Endothelial cell (in vitro differentiated cells): ENCODE measurements around the gene SNRNP200. TPM values are rescaled to one million over a fixed set of nuclear protein-coding genes. Genes with fewer than 3 reads are reported as not detected.

Experiments
- DNase-seq: peaks from one replicate; pipeline ENCODE4 v3.0.0; 2021; ENCODE audit warnings: low spot score
- H3K27ac Mint-ChIP-seq: one replicate; pipeline ENCODE4 v1.8.0; 2021; ENCODE audit warnings: mixed read lengths, inconsistent platforms; ENCODE audit not compliant: unreplicated experiment
- H3K27me3 Mint-ChIP-seq: one replicate; pipeline ENCODE4 v1.8.0; 2021; ENCODE audit warnings: mild to moderate bottlenecking, moderate library complexity, mixed read lengths, inconsistent platforms; ENCODE audit not compliant: unreplicated experiment
- H3K36me3 Mint-ChIP-seq: one replicate; pipeline ENCODE4 v1.8.0; 2021; ENCODE audit warnings: mild to moderate bottlenecking, low read depth, mixed read lengths, inconsistent platforms; ENCODE audit not compliant: unreplicated experiment
- H3K4me1 Mint-ChIP-seq: one replicate; pipeline ENCODE4 v1.8.0; 2021; ENCODE audit warnings: mild to moderate bottlenecking, mixed read lengths, inconsistent platforms; ENCODE audit not compliant: unreplicated experiment
- H3K4me3 Mint-ChIP-seq: one replicate; pipeline ENCODE4 v1.8.0; 2021; ENCODE audit warnings: mild to moderate bottlenecking, mixed read lengths, inconsistent platforms; ENCODE audit not compliant: unreplicated experiment
- H3K9me3 Mint-ChIP-seq: one replicate; pipeline ENCODE4 v1.8.0; 2021; ENCODE audit warnings: mixed read lengths, inconsistent platforms; ENCODE audit not compliant: unreplicated experiment
- CTCF ChIP-seq: fragments of 200-600 bp; sonication (generic); IDR thresholded peaks from one replicate; pipeline ENCODE4 v1.5.0; 2021; ENCODE audit warnings: antibody characterized with exemption; ENCODE audit not compliant: unreplicated experiment
- total RNA-seq: library from RNA; stranded (reverse); fragmentation: NEBNext Ultra II Directional; extraction: Animal tissue kit (Norgen Biotek cat#: 25700); gene quantifications from one replicate; pipeline ENCODE4 v1.2.1, GENCODE V29; 2021; ENCODE audit not compliant: unreplicated experiment

The SNRNP200 gene
- total RNA-seq, 1 donor from 2014 or later = 168 TPM

GRCh38 chr2:96241227-96241626 is 64.1 kb downstream of the SNRNP200 start:
- Mint-ChIP-seq H3K27ac (no peak overlapping the region), H3K36me3 (peaks cover 14% of the 10 kb centered on the region), H3K4me1 (peaks cover 8% of the 10 kb centered on the region), H3K9me3 (no peaks in the 10 kb centered on the region), H3K4me3 (no peak overlapping the region), H3K27me3 (peaks cover 5% of the 10 kb centered on the region)
- TF ChIP-seq CTCF = no peak
- DNase-seq = no peak

GRCh38 chr2:96240341-96241038 is 64.9 kb downstream of the SNRNP200 start:
- Mint-ChIP-seq H3K4me3 (peak overlapping the region; percentile 29), H3K9me3 (no peaks in the 10 kb centered on the region), H3K27ac (no peak overlapping the region), H3K36me3 (peaks cover 6% of the 10 kb centered on the region), H3K4me1 (peaks cover 1% of the 10 kb centered on the region), H3K27me3 (peaks cover 3% of the 10 kb centered on the region)
- no peak for TF ChIP-seq CTCF
- DNase-seq = no peak

DNA sequence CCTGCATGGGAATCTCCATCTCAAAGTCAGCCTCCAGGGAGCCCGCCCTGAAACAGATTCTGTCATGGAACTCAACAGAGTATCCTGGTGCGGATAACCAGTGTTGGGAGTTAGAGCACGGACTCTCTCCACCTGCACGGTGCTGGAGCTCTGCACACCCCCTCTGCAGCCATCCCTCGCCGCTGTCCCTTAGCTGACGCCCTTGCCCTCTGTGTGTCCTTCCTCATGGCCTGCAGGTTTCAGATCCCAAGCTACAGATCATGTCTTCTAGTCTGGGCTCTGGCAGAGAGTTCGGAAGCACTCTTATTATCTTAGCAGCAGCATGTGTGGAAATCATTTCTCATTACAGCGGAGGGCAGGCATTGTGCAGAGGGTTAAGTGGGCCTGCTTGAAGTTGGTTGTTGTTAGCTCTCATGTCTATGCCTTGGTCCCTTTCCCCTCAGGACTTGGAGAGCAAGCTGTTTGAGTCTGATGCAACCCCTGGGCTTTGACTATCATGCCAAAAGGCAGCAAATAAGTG is 65.5 kb downstream of the SNRNP200 start:
- no peaks in the 10 kb centered on the region for H3K4me1 Mint-ChIP-seq
- H3K27ac Mint-ChIP-seq = no peak overlapping the region
- peaks cover 4% of the 10 kb centered on the region for H3K36me3 Mint-ChIP-seq
- peaks cover 3% of the 10 kb centered on the region for H3K27me3 Mint-ChIP-seq
- H3K4me3 Mint-ChIP-seq = no peak overlapping the region
- no peak for TF ChIP-seq CTCF
- H3K9me3 Mint-ChIP-seq = no peaks in the 10 kb centered on the region
- DNase-seq = no peak

- Mint-ChIP-seq H3K36me3 (peaks cover 4% of the 10 kb centered on the region), H3K4me1 (no peaks in the 10 kb centered on the region), H3K27ac (no peak overlapping the region), H3K27me3 (peaks cover 3% of the 10 kb centered on the region), H3K9me3 (no peaks in the 10 kb centered on the region), H3K4me3 (no peak overlapping the region)
- DNase-seq = no peak
- TF ChIP-seq CTCF = no peak
Observed at GRCh38 chr2:96239091-96239490, 66.3 kb downstream of the SNRNP200 start.

DNA sequence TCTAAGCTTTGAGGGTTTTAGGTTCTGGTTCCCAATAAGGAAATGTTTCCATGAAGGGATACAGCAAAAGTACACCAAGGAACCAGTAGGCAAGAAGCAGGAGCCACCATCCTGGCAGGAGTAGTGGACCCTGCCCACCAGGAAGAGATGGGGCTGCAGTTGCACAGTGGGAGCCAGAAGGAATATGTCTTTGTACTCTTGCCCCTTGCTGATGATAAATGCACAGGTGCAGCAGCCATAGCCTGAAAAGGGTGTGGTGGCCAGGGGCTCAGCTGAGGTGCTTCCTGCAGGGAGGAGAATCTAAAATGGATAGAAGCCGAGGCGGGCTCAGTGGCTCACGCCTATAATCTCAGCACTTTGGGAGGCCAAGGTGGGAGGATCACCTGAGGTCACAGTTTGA is 67.1 kb downstream of the SNRNP200 start:
- Mint-ChIP-seq H3K4me1 (no peaks in the 10 kb centered on the region), H3K4me3 (no peak overlapping the region), H3K9me3 (no peaks in the 10 kb centered on the region), H3K27me3 (peaks cover 3% of the 10 kb centered on the region), H3K36me3 (peaks cover 4% of the 10 kb centered on the region), H3K27ac (no peak overlapping the region)
- no peak for TF ChIP-seq CTCF
- DNase-seq = no peak
